ENCODE measurements around the gene PTGFRN.
"Not testable (repeated sequence)": the region's sequence is repeated elsewhere in the genome, so short reads cannot be mapped to it uniquely, and the experiment has no call there.

PTGFRN gene

GRCh38 chr1:116909512-116910378 lies at the start of gene PTGFRN:
Gene PTGFRN (plus strand): TSS chr1:116909916. CDS start chr1:116910204, 288 bp downstream.
- no peak for DNase-seq (ENCODE audit: low read depth)

GRCh38 chr1:116860167-116860566 lies 49.5 kb upstream of the PTGFRN start:
- not testable (repeated sequence) for DNase-seq (ENCODE audit: low read depth)

GRCh38 chr1:116861137-116861536 lies 48.6 kb upstream of the PTGFRN start:
- DNase-seq (ENCODE audit: low read depth), result no peak

GRCh38 chr1:116863031-116863430 lies 46.7 kb upstream of the PTGFRN start:
- DNase-seq (ENCODE audit: low read depth), result not testable (repeated sequence)

GRCh38 chr1:116866478-116866877 lies 43.2 kb upstream of the PTGFRN start:
- not testable (repeated sequence) for DNase-seq (ENCODE audit: low read depth)

- no peak for DNase-seq (ENCODE audit: low read depth)
These were observed 41.3 kb upstream of the PTGFRN start for GRCh38 chr1:116868385-116868784.

- no peak for DNase-seq (ENCODE audit: low read depth)
These were observed 40.1 kb upstream of the PTGFRN start for GRCh38 chr1:116869611-116870010.

GRCh38 chr1:116870300-116870699 lies 39.4 kb upstream of the PTGFRN start:
- no peak for DNase-seq (ENCODE audit: low read depth)

- no peak for DNase-seq (ENCODE audit: low read depth)
These were observed 38.0 kb upstream of the PTGFRN start for GRCh38 chr1:116871779-116872146.

- no peak for DNase-seq (ENCODE audit: low read depth)
These were observed 35.9 kb upstream of the PTGFRN start for GRCh38 chr1:116873680-116874271.

GRCh38 chr1:116874733-116875249 lies 34.9 kb upstream of the PTGFRN start:
- no peak for DNase-seq (ENCODE audit: low read depth)

- no peak for DNase-seq (ENCODE audit: low read depth)
These were observed 34.3 kb upstream of the PTGFRN start for GRCh38 chr1:116875391-116875790.

- not testable (repeated sequence) for DNase-seq (ENCODE audit: low read depth)
These were observed 33.8 kb upstream of the PTGFRN start for GRCh38 chr1:116875946-116876345.

GRCh38 chr1:116877141-116877818 lies 32.4 kb upstream of the PTGFRN start:
- no peak for DNase-seq (ENCODE audit: low read depth)

- no peak for DNase-seq (ENCODE audit: low read depth)
These were observed 30.8 kb upstream of the PTGFRN start for GRCh38 chr1:116878804-116879477.

GRCh38 chr1:116879478-116880133 lies 30.1 kb upstream of the PTGFRN start:
- no peak for DNase-seq (ENCODE audit: low read depth)

GRCh38 chr1:116880917-116881316 lies 28.8 kb upstream of the PTGFRN start:
- no peak for DNase-seq (ENCODE audit: low read depth)

- DNase-seq (ENCODE audit: low read depth), result peak; percentile 51
These were observed 27.7 kb upstream of the PTGFRN start for GRCh38 chr1:116881879-116882520.

- no peak for DNase-seq (ENCODE audit: low read depth)
These were observed 26.9 kb upstream of the PTGFRN start for GRCh38 chr1:116882866-116883265.

GRCh38 chr1:116886291-116886878 lies 23.3 kb upstream of the PTGFRN start:
- DNase-seq (ENCODE audit: low read depth), result peak; percentile 67

GRCh38 chr1:116887212-116887611 lies 22.5 kb upstream of the PTGFRN start:
- DNase-seq (ENCODE audit: low read depth), result no peak
